Hepatocyte (in vitro differentiated cells): ENCODE measurements around the gene FAM43B. TPM values are rescaled to one million over a fixed set of nuclear protein-coding genes. Genes with fewer than 3 reads are reported as not detected.

Experiments used
- DNase-seq: peaks from one replicate; pipeline ENCODE4 v3.0.0-alpha.2; 2016; ENCODE audit warnings: low spot score
- H2AFZ ChIP-seq: fragments of 200-600 bp; sonication (generic); 2 replicates; pipeline ENCODE4 v1.6.0; 2016; ENCODE audit warnings: antibody characterized with exemption, mild to moderate bottlenecking
- H3K27ac ChIP-seq: fragments of 200-600 bp; sonication (generic); 2 replicates; pipeline ENCODE4 v1.5.1; 2016; ENCODE audit warnings: mild to moderate bottlenecking
- H3K27me3 ChIP-seq: fragments of 200-600 bp; sonication (generic); 2 replicates; pipeline ENCODE4 v1.6.1; 2016
- H3K36me3 ChIP-seq: fragments of 200-600 bp; sonication (generic); replicated peaks from 2 replicates; pipeline ENCODE4 v1.5.1; 2016; ENCODE audit warnings: low read depth; ENCODE audit not compliant: insufficient read depth
- H3K4me1 ChIP-seq: fragments of 200-600 bp; sonication (generic); 2 replicates; pipeline ENCODE4 v1.5.1; 2016; ENCODE audit warnings: mild to moderate bottlenecking, moderate library complexity; ENCODE audit not compliant: insufficient read depth
- H3K4me2 ChIP-seq: fragments of 200-600 bp; sonication (generic); 2 replicates; pipeline ENCODE4 v1.6.0; 2016
- H3K4me3 ChIP-seq: fragments of 200-600 bp; sonication (generic); 2 replicates; pipeline ENCODE4 v1.5.1; 2016; ENCODE audit warnings: mild to moderate bottlenecking
- H3K79me2 ChIP-seq: fragments of 200-600 bp; sonication (generic); 2 replicates; pipeline ENCODE4 v1.6.0; 2017; ENCODE audit warnings: mild to moderate bottlenecking
- H3K9me2 ChIP-seq: fragments of 200-600 bp; sonication (generic); replicated peaks from 2 replicates; pipeline ENCODE4 v1.6.0; 2017; ENCODE audit warnings: mild to moderate bottlenecking; ENCODE audit not compliant: insufficient read depth
- H3K9me3 ChIP-seq: fragments of 200-600 bp; sonication (generic); 2 replicates; pipeline ENCODE4 v1.5.1; 2016; ENCODE audit warnings: low read depth, mild to moderate bottlenecking
- H4K20me1 ChIP-seq: fragments of 200-600 bp; sonication (generic); 2 replicates; pipeline ENCODE4 v1.6.0; 2016; ENCODE audit warnings: mild to moderate bottlenecking; ENCODE audit not compliant: insufficient read depth, poor library complexity, severe bottlenecking
- CTCF ChIP-seq: fragments of 200-600 bp; sonication (generic); IDR thresholded peaks from 2 replicates; pipeline ENCODE4 v1.5.1; 2016; ENCODE audit warnings: antibody characterized with exemption, mild to moderate bottlenecking; ENCODE audit not compliant: poor library complexity
- EZH2 ChIP-seq: fragments of 200-600 bp; sonication (generic); IDR thresholded peaks from 2 replicates; pipeline ENCODE4 v1.6.1; 2016; ENCODE audit warnings: antibody characterized with exemption, mild to moderate bottlenecking, borderline replicate concordance
- EZH2phosphoT487 ChIP-seq: fragments of 200-600 bp; sonication (generic); IDR thresholded peaks from one replicate; pipeline ENCODE4 v1.6.1; 2018; ENCODE audit warnings: antibody characterized with exemption, mild to moderate bottlenecking, low read depth, moderate library complexity; ENCODE audit not compliant: unreplicated experiment, severe bottlenecking
- WGBS: methylation state at CpG from one replicate; pipeline ENCODE4 v1.1.6; 2016; ENCODE audit warnings: low lambda C conversion rate; ENCODE audit errors: missing lambda C conversion rate; 5-methylcytosine and 5-hydroxymethylcytosine counted together
- polyA plus RNA-seq: library from polyadenylated mRNA; unstranded; fragments of >200 nt; fragmentation: Nextera tagmentation; extraction: Ambion mirVana; gene quantifications from 2 replicates; pipeline ENCODE4 v1.2.1, GENCODE V29; 2016
- total RNA-seq: library from RNA; depleted of rRNA; stranded (reverse); fragments of >200 nt; gene quantifications from 2 replicates; pipeline ENCODE4 v1.2.3, GENCODE V29; 2014

Gene FAM43B
- total and polyA plus RNA-seq, 2 experiments from 2014 or later, result 0.10 to 0.81 TPM

- H3K27me3 ChIP-seq, result peaks cover 9% of the 10 kb centered on the region
- H3K4me1 ChIP-seq, result no peaks in the 10 kb centered on the region
- H3K36me3 ChIP-seq, result no peaks in the 10 kb centered on the region
- H3K9me2 ChIP-seq, result no peaks in the 10 kb centered on the region
- no peak for DNase-seq
- no peak overlapping the region for H3K4me2 ChIP-seq
- 75% methylated on average over 12 of the region's 12 CpGs for WGBS
- no peaks in the 10 kb centered on the region for H3K9me3 ChIP-seq
- no peak overlapping the region for H2AFZ ChIP-seq
- TF ChIP-seq EZH2 (no peak), EZH2phosphoT487 (no peak), CTCF (no peak)
- no peaks in the 10 kb centered on the region for H4K20me1 ChIP-seq
- H3K4me3 ChIP-seq, result no peak overlapping the region
- no peaks in the 10 kb centered on the region for H3K79me2 ChIP-seq
- H3K27ac ChIP-seq, result no peak overlapping the region
Observed at GRCh38 chr1:20534659-20535417, 17.5 kb upstream of the FAM43B start.

GRCh38 chr1:20538227-20538626 is 14.1 kb upstream of the FAM43B start:
- H3K4me3 ChIP-seq, result no peak overlapping the region
- no peak overlapping the region for H3K4me2 ChIP-seq
- H3K9me3 ChIP-seq, result no peaks in the 10 kb centered on the region
- H3K9me2 ChIP-seq, result no peaks in the 10 kb centered on the region
- no peak for TF ChIP-seq EZH2phosphoT487
- no peak for TF ChIP-seq CTCF
- no peak for TF ChIP-seq EZH2
- WGBS, result 29% methylated on average over 2 of the region's 2 CpGs
- H3K27ac ChIP-seq, result no peak overlapping the region
- DNase-seq, result no peak
- H3K79me2 ChIP-seq, result no peaks in the 10 kb centered on the region
- H3K4me1 ChIP-seq, result no peaks in the 10 kb centered on the region
- H2AFZ ChIP-seq, result no peak overlapping the region
- no peaks in the 10 kb centered on the region for H4K20me1 ChIP-seq
- H3K36me3 ChIP-seq, result no peaks in the 10 kb centered on the region
- H3K27me3 ChIP-seq, result peaks cover 3% of the 10 kb centered on the region

GRCh38 chr1:20538760-20539551 is 13.4 kb upstream of the FAM43B start:
- Histone ChIP-seq H3K4me1 (no peaks in the 10 kb centered on the region), H3K9me2 (no peaks in the 10 kb centered on the region)

More at GRCh38 chr1:20538760-20539551, 13.4 kb upstream of the FAM43B start:
- TF ChIP-seq EZH2 (no peak), CTCF (no peak), EZH2phosphoT487 (no peak)
- H3K27ac ChIP-seq, result no peak overlapping the region
- H2AFZ ChIP-seq, result no peak overlapping the region
- H3K27me3 ChIP-seq, result peaks cover 6% of the 10 kb centered on the region
- no peaks in the 10 kb centered on the region for H4K20me1 ChIP-seq
- no peaks in the 10 kb centered on the region for H3K9me3 ChIP-seq
- no peak overlapping the region for H3K4me3 ChIP-seq
- no peak for DNase-seq
- H3K79me2 ChIP-seq, result no peaks in the 10 kb centered on the region
- H3K36me3 ChIP-seq, result no peaks in the 10 kb centered on the region
- H3K4me2 ChIP-seq, result no peak overlapping the region
- WGBS, result 61% methylated on average over 3 of the region's 3 CpGs
